Hepatocyte (in vitro differentiated cells): ENCODE results near the gene PPM1F. TPM values are rescaled to one million over a fixed set of nuclear protein-coding genes. Genes with fewer than 3 reads are reported as not detected.

Source experiments
- DNase-seq: peaks from one replicate; pipeline ENCODE4 v3.0.0-alpha.2; 2016; ENCODE audit warnings: low spot score
- H2AFZ ChIP-seq: fragments of 200-600 bp; sonication (generic); 2 replicates; pipeline ENCODE4 v1.6.0; 2016; ENCODE audit warnings: antibody characterized with exemption, mild to moderate bottlenecking
- H3K27ac ChIP-seq: fragments of 200-600 bp; sonication (generic); 2 replicates; pipeline ENCODE4 v1.5.1; 2016; ENCODE audit warnings: mild to moderate bottlenecking
- H3K27me3 ChIP-seq: fragments of 200-600 bp; sonication (generic); 2 replicates; pipeline ENCODE4 v1.6.1; 2016
- H3K36me3 ChIP-seq: fragments of 200-600 bp; sonication (generic); replicated peaks from 2 replicates; pipeline ENCODE4 v1.5.1; 2016; ENCODE audit warnings: low read depth; ENCODE audit not compliant: insufficient read depth
- H3K4me1 ChIP-seq: fragments of 200-600 bp; sonication (generic); 2 replicates; pipeline ENCODE4 v1.5.1; 2016; ENCODE audit warnings: mild to moderate bottlenecking, moderate library complexity; ENCODE audit not compliant: insufficient read depth
- H3K4me2 ChIP-seq: fragments of 200-600 bp; sonication (generic); 2 replicates; pipeline ENCODE4 v1.6.0; 2016
- H3K4me3 ChIP-seq: fragments of 200-600 bp; sonication (generic); 2 replicates; pipeline ENCODE4 v1.5.1; 2016; ENCODE audit warnings: mild to moderate bottlenecking
- H3K79me2 ChIP-seq: fragments of 200-600 bp; sonication (generic); 2 replicates; pipeline ENCODE4 v1.6.0; 2017; ENCODE audit warnings: mild to moderate bottlenecking
- H3K9me2 ChIP-seq: fragments of 200-600 bp; sonication (generic); replicated peaks from 2 replicates; pipeline ENCODE4 v1.6.0; 2017; ENCODE audit warnings: mild to moderate bottlenecking; ENCODE audit not compliant: insufficient read depth
- H3K9me3 ChIP-seq: fragments of 200-600 bp; sonication (generic); 2 replicates; pipeline ENCODE4 v1.5.1; 2016; ENCODE audit warnings: low read depth, mild to moderate bottlenecking
- H4K20me1 ChIP-seq: fragments of 200-600 bp; sonication (generic); 2 replicates; pipeline ENCODE4 v1.6.0; 2016; ENCODE audit warnings: mild to moderate bottlenecking; ENCODE audit not compliant: insufficient read depth, poor library complexity, severe bottlenecking
- EZH2 ChIP-seq: fragments of 200-600 bp; sonication (generic); IDR thresholded peaks from 2 replicates; pipeline ENCODE4 v1.6.1; 2016; ENCODE audit warnings: antibody characterized with exemption, mild to moderate bottlenecking, borderline replicate concordance
- EZH2phosphoT487 ChIP-seq: fragments of 200-600 bp; sonication (generic); IDR thresholded peaks from one replicate; pipeline ENCODE4 v1.6.1; 2018; ENCODE audit warnings: antibody characterized with exemption, mild to moderate bottlenecking, low read depth, moderate library complexity; ENCODE audit not compliant: unreplicated experiment, severe bottlenecking
- WGBS: methylation state at CpG from one replicate; pipeline ENCODE4 v1.1.6; 2016; ENCODE audit warnings: low lambda C conversion rate; ENCODE audit errors: missing lambda C conversion rate; 5-methylcytosine and 5-hydroxymethylcytosine counted together
- polyA plus RNA-seq: library from polyadenylated mRNA; unstranded; fragments of >200 nt; fragmentation: Nextera tagmentation; extraction: Ambion mirVana; gene quantifications from 2 replicates; pipeline ENCODE4 v1.2.1, GENCODE V29; 2016
- total RNA-seq: library from RNA; depleted of rRNA; stranded (reverse); fragments of >200 nt; gene quantifications from 2 replicates; pipeline ENCODE4 v1.2.3, GENCODE V29; 2014
- TF ChIP-seq, protein P1 (sequence below): fragments of 200-600 bp; sonication (generic); IDR thresholded peaks from 2 replicates; pipeline ENCODE4 v1.5.1; 2016; ENCODE audit warnings: antibody characterized with exemption, mild to moderate bottlenecking; ENCODE audit not compliant: poor library complexity

The PPM1F gene
- total and polyA plus RNA-seq, 2 experiments from 2014 or later: 16.1 to 17.8 TPM

DNA sequence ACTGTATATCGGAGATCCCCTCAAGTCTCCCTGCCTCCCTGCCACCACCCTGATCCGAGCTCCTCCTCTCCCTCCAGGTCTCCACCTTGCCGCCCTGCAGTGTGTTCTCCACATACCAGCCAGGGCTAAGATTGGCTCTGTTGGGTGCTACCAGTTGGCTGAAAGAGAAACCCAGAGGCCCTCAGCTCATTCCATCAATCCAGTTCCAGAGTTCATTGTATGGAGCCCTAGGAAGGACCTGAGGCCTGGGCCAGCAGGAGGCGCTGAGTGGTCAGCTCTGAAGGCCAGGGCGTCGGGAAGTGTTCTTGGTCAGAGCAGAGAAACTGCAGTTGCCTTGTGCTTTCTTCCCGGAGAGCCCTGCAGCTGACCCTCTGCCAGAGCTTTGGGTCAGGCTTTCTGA, 32.1 kb upstream of the PPM1F start:
- H3K9me2 ChIP-seq: no peaks in the 10 kb centered on the region
- WGBS: 38% methylated on average over 7 of the region's 7 CpGs
- H3K4me3 ChIP-seq: no peak overlapping the region
- H3K27me3 ChIP-seq: no peaks in the 10 kb centered on the region
- DNase-seq: peak; percentile 34
- no peak overlapping the region for H3K27ac ChIP-seq
- peaks cover 5% of the 10 kb centered on the region for H3K4me1 ChIP-seq
- H3K36me3 ChIP-seq: no peaks in the 10 kb centered on the region
- peaks cover 24% of the 10 kb centered on the region for H3K79me2 ChIP-seq
- no peaks in the 10 kb centered on the region for H3K9me3 ChIP-seq
- TF ChIP-seq, protein P1, sequence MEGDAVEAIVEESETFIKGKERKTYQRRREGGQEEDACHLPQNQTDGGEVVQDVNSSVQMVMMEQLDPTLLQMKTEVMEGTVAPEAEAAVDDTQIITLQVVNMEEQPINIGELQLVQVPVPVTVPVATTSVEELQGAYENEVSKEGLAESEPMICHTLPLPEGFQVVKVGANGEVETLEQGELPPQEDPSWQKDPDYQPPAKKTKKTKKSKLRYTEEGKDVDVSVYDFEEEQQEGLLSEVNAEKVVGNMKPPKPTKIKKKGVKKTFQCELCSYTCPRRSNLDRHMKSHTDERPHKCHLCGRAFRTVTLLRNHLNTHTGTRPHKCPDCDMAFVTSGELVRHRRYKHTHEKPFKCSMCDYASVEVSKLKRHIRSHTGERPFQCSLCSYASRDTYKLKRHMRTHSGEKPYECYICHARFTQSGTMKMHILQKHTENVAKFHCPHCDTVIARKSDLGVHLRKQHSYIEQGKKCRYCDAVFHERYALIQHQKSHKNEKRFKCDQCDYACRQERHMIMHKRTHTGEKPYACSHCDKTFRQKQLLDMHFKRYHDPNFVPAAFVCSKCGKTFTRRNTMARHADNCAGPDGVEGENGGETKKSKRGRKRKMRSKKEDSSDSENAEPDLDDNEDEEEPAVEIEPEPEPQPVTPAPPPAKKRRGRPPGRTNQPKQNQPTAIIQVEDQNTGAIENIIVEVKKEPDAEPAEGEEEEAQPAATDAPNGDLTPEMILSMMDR: peak; percentile 35
- TF ChIP-seq EZH2phosphoT487 (no peak), EZH2 (no peak)
- no peaks in the 10 kb centered on the region for H4K20me1 ChIP-seq
- H2AFZ ChIP-seq: no peak overlapping the region
- H3K4me2 ChIP-seq: no peak overlapping the region

DNA sequence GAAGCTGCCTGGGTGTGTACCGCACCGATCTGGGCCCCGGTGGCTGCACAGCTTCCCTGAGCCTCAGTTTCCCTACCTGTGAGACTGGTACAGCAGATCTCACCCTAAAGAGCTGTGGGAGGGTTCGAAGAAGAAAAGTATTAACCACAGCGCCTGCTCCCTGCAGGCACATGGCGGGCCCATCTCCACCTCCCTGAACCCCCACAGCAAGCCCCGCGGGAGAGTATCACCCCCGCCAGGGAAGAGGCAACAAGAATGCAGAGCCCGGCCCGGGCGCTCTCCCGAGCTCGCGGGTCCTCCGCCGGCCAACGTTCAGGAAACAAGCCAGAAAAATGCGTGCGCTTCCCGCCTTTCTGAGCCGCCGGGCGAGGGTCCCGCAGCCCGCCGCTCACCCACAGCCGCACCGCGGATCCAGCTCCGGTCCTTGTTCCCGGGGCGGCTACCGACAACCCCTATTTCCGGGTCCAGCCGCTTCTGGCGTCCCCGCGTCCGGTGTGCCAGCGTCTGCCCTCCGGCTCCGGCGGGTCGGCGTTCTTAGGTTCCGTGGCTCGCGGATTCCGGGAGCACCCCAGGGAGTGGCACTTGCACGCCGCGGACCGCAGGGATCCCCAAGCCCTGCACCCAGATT, 29.8 kb upstream of the PPM1F start, which contains the start of gene TOP3B:
TSS of gene TOP3B (minus strand) at position 450 of the 628 bp plus-strand sequence. CDS start 7,078 bp downstream, outside the sequence.
- Histone ChIP-seq H4K20me1 (no peaks in the 10 kb centered on the region), H3K36me3 (no peaks in the 10 kb centered on the region), H2AFZ (peak within 1 kb of the TSS; percentile 93), H3K27ac (peak within 1 kb of the TSS; percentile 46), H3K27me3 (no peaks in the 10 kb centered on the region), H3K79me2 (peaks cover 24% of the 10 kb centered on the region), H3K9me2 (no peaks in the 10 kb centered on the region), H3K4me2 (peak within 1 kb of the TSS; percentile 83), H3K4me3 (peak within 1 kb of the TSS; percentile 98), H3K4me1 (peaks cover 5% of the 10 kb centered on the region), H3K9me3 (no peaks in the 10 kb centered on the region)
- WGBS: under 1% methylated on average over 51 of the region's 54 CpGs
- TF ChIP-seq, protein P1: no peak
- TF ChIP-seq EZH2phosphoT487 (no peak), EZH2 (no peak)
- peak; percentile 90 for DNase-seq

DNA sequence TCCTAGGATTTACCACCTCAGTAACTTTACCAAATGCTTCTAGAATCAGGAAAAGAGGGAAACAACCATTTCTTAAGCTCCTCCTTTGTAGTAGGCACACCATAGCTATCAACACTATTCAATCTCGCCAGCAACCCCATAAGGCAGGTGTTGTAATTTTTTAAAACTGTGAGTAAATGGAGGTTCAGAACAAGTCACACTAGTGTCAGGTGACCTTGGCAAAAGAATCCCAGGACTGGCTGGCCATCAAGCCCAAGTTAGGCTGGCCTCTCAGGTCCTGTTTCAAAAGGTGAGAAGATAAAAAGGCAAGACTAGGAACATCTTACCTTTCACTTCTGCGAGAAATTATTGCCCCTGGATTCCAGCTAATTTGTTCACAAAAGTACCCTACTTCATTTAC, 29.2 kb upstream of the PPM1F start:
- peaks cover 27% of the 10 kb centered on the region for H3K79me2 ChIP-seq
- no peak for DNase-seq
- H3K4me3 ChIP-seq: peak overlapping the region; percentile 98
- no peaks in the 10 kb centered on the region for H3K27me3 ChIP-seq
- H2AFZ ChIP-seq: peak overlapping the region; percentile 93
- H3K9me2 ChIP-seq: no peaks in the 10 kb centered on the region
- H3K27ac ChIP-seq: peak overlapping the region; percentile 46
- no peak for TF ChIP-seq EZH2phosphoT487
- no peak for TF ChIP-seq EZH2
- TF ChIP-seq, protein P1: no peak
- H3K4me2 ChIP-seq: peak overlapping the region; percentile 83
- H4K20me1 ChIP-seq: no peaks in the 10 kb centered on the region
- no peaks in the 10 kb centered on the region for H3K9me3 ChIP-seq
- H3K4me1 ChIP-seq: peaks cover 5% of the 10 kb centered on the region
- H3K36me3 ChIP-seq: no peaks in the 10 kb centered on the region
- WGBS: 41% methylated on average over 2 of the region's 2 CpGs
